MCF 10A (cell line): ENCODE data around the gene SLC6A6. TPM values are rescaled to one million over a fixed set of nuclear protein-coding genes. Genes with fewer than 3 reads are reported as not detected.

ENCODE experiments used
- BruUV-seq: library from RNA; stranded (reverse); fragments of 400-500 nt; replicated peaks from 2 replicates; lab custom pipeline; 2021; lab: Mats Ljungman, UMichigan
- CTCF ChIA-PET: fragments of 300-600 bp; sonication (Branson Sonifier 250); formaldehyde crosslinking; extraction: SDS; loops from one replicate; lab custom pipeline; 2021; ENCODE audit warnings: antibody characterized with exemption, inconsistent platforms; lab: Yijun Ruan, JAX
- POLR2A ChIA-PET: fragments of 300-600, 350-650 bp; sonication (Branson Sonifier 250); formaldehyde crosslinking; extraction: SDS; loops from one replicate; lab custom pipeline; 2020; ENCODE audit warnings: antibody characterized with exemption, inconsistent platforms; lab: Yijun Ruan, JAX
- DNase-seq: peaks from one replicate; pipeline ENCODE4 v3.0.0-alpha.2; 2018; ENCODE audit not compliant: unreplicated experiment
- H3K27ac Mint-ChIP-seq: one replicate; pipeline ENCODE4 v1.8.0; 2022; ENCODE audit warnings: mild to moderate bottlenecking, low read depth, mixed read lengths; ENCODE audit not compliant: unreplicated experiment
- H3K27me3 Mint-ChIP-seq: one replicate; pipeline ENCODE4 v1.8.0; 2022; ENCODE audit warnings: mixed read lengths; ENCODE audit not compliant: insufficient read depth, unreplicated experiment
- H3K36me3 Mint-ChIP-seq: one replicate; pipeline ENCODE4 v1.8.0; 2022; ENCODE audit warnings: mild to moderate bottlenecking, moderate library complexity, mixed read lengths; ENCODE audit not compliant: insufficient read depth, unreplicated experiment
- H3K4me1 Mint-ChIP-seq: one replicate; pipeline ENCODE4 v1.8.0; 2022; ENCODE audit warnings: mixed read lengths; ENCODE audit not compliant: insufficient read depth, unreplicated experiment
- H3K4me3 Mint-ChIP-seq: one replicate; pipeline ENCODE4 v1.8.0; 2022; ENCODE audit warnings: mild to moderate bottlenecking, moderate library complexity, mixed read lengths; ENCODE audit not compliant: unreplicated experiment
- H3K9me3 Mint-ChIP-seq: one replicate; pipeline ENCODE4 v1.8.0; 2022; ENCODE audit warnings: mixed read lengths; ENCODE audit not compliant: unreplicated experiment
- CTCF ChIP-seq: fragments of 200-600 bp; IDR thresholded peaks from one replicate; pipeline ENCODE4 v1.8.0; 2022; ENCODE audit warnings: antibody characterized with exemption, mild to moderate bottlenecking; ENCODE audit not compliant: unreplicated experiment
- intact Hi-C: fragments of 100-400 bp; cut with micrococcal nuclease; formaldehyde crosslinking; loops from 2 replicates; pipeline ENCODE4 v1.14.1; 2022
- total RNA-seq: library from RNA; stranded (reverse); gene quantifications from 2 replicates; pipeline ENCODE4 v1.2.3, GENCODE V29; 2022

The SLC6A6 gene
- total RNA-seq, 1 experiment from 2014 or later = 7.6 TPM

DNA sequence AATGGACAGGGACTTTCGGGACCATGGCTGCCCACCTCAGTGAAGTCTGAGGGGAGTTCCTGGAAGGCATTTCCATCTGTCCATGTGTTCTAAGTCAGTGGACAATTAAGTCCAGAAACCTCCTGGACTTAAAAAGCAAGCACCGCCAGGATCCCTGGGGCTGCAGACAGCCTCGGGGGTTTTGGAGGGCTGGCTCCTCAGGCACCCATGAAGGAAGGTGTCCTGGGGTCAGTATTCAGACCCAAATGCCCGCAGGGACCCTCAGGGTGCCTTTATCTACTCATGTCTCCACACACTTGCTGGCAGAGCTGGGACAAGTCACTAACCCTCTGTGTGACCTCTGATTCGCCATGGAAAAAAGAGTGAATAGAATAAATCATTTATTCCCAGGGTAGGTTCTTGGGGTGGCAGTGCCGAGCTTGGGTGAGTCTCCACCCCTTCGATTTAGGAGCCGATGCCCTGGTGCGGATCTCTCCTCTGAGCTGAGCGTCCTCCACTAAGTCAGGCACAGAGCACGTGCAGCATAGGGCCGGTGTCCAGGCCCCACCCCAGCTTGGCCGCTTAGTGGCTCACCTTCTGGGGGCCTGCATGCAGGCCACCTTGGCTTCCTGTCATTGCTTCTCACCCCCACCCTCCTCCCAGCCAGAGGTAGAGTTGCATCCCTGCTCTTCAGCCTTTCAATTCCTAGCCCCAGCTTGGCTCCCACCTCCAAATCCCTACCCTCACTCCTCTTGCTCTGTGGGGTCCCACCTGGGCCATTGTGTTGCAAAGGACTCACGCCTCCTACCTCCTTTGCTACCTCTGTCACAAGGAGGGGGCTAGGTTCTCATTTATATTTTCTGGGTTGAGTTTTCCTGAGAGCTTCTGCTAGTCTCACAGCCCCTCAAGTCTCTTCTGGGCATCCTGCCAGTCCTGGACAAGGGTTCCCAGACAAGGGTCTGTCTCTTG, 19.9 kb downstream of the SLC6A6 start:
- CTCF ChIA-PET = no interaction called here
- no peak overlapping the region for H3K4me3 Mint-ChIP-seq
- TF ChIP-seq CTCF = no peak
- H3K9me3 Mint-ChIP-seq = no peaks in the 10 kb centered on the region
- H3K36me3 Mint-ChIP-seq = no peaks in the 10 kb centered on the region
- no TSS peak for BruUV-seq
- H3K4me1 Mint-ChIP-seq = peaks cover 7% of the 10 kb centered on the region
- H3K27me3 Mint-ChIP-seq = no peaks in the 10 kb centered on the region
- POLR2A ChIA-PET = interaction anchor here (0.6 to 0.7 kb wide), 2 partner anchors 190 to 318 kb away, joined by 3 read pairs; no protein-coding TSS in a partner anchor
- H3K27ac Mint-ChIP-seq = peak overlapping the region; percentile 54
- DNase-seq = no peak
- intact Hi-C loops = no loop called here

GRCh38 chr3:14423197-14423743, 20.9 kb downstream of the SLC6A6 start:
- no TSS peak for BruUV-seq
- Mint-ChIP-seq H3K4me1 (peaks cover 7% of the 10 kb centered on the region), H3K9me3 (no peaks in the 10 kb centered on the region), H3K27me3 (no peaks in the 10 kb centered on the region), H3K36me3 (no peaks in the 10 kb centered on the region), H3K27ac (peak overlapping the region; percentile 54), H3K4me3 (no peak overlapping the region)
- CTCF ChIA-PET = interaction anchor here (0.6 kb wide), 1 partner anchor 23 kb away, joined by 3 read pairs; no protein-coding TSS in a partner anchor
- TF ChIP-seq CTCF = no peak
- POLR2A ChIA-PET = no interaction called here
- peak; percentile 65 for DNase-seq
- intact Hi-C loops = no loop called here

GRCh38 chr3:14423963-14424362, 21.6 kb downstream of the SLC6A6 start:
- Mint-ChIP-seq H3K36me3 (no peaks in the 10 kb centered on the region), H3K9me3 (no peaks in the 10 kb centered on the region), H3K4me1 (peaks cover 7% of the 10 kb centered on the region), H3K4me3 (no peak overlapping the region), H3K27me3 (no peaks in the 10 kb centered on the region), H3K27ac (peak overlapping the region; percentile 54)
- intact Hi-C loops = no loop called here
- POLR2A ChIA-PET = no interaction called here
- no TSS peak for BruUV-seq
- DNase-seq = no peak
- TF ChIP-seq CTCF = no peak
- CTCF ChIA-PET = interaction anchor here (0.6 to 0.8 kb wide), 2 partner anchors 9 to 24 kb away, joined by 3 to 4 read pairs; no protein-coding TSS in a partner anchor
